Measurements from ENCODE around the gene ICAM2.

Gene ICAM2

DNA sequence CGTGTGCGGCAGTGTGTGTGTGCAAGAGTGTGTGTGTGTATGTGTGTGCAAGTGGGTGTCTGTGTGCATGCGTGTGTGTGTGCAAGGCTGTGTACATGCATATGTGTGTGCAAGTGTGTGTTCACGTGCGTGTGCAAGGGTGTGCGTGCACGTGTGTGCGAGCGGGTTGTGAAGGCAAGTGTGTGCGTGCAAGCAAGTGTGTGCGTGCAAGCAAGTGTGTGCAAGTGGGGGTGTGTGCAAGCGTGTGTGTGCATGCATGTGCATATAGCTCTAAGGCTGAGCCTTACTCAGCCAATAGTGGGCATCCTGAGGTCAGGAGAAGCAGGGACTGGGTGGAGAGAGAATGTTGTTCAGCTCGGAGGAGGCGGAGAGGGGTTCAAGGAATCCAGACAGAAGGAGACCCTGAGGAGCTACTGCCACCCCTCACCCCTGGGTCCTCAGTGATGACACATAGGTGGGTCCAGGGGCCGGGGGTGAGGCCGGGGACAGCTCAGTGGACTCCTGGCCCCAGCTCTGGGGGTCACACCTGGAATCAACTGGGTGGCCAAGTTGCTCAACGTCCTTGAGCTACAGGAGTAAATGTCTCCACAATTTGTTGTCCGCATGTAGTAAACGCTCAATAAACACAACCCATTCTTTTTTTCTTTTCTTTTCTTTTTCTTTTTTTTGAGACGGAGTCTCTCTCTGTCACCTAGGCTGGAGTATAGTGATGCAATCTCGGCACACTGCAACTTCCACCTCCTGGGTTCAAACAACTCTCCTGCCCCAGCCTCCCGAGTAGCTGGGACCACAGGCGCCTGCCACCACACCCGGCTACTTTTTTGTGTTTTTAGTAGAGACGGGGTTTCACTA is 20.5 kb downstream of the ICAM2 start:
- H2BK5ac ChIP-seq (ENCODE audit: low read depth, low read length, poor library complexity, severe bottlenecking) = no peak overlapping the region
- H3K4ac ChIP-seq (ENCODE audit: low read depth in 1 of 2, low read length in 2 of 2) = no peak overlapping the region
- no peak overlapping the region for H3K18ac ChIP-seq (ENCODE audit: low read depth in 1 of 2, low read length in 2 of 2)
- no peaks in the 10 kb centered on the region for H3K79me1 ChIP-seq (replicated peaks; ENCODE audit: low read length, poor library complexity, severe bottlenecking)
- peaks cover 12% of the 10 kb centered on the region for H3K4me1 ChIP-seq (ENCODE audit: control insufficient read depth, insufficient read depth, low read depth, low read length)
- no peak overlapping the region for H3K14ac ChIP-seq (ENCODE audit: low read length in 2 of 2)
- H3K4me3 ChIP-seq (ENCODE audit: insufficient read depth in 1 of 2, low read depth in 1 of 2, low read length in 2 of 2) = no peak overlapping the region
- H2BK120ac ChIP-seq (ENCODE audit: low read depth, low read length) = no peak overlapping the region
- H2BK15ac ChIP-seq (ENCODE audit: low read depth, poor library complexity, severe bottlenecking) = no peak overlapping the region
- peaks cover 38 to 46% of the 10 kb centered on the region in 2 experiments for H3K27me3 ChIP-seq (ENCODE audit: control insufficient read depth in 1 of 2, insufficient read depth in 1 of 2, low read length in 2 of 2)
- no peak overlapping the region for H2BK12ac ChIP-seq (ENCODE audit: low read length in 2 of 2)
- DNase-seq = no peak
- H3K4me2 ChIP-seq (ENCODE audit: low read length, poor library complexity, severe bottlenecking) = no peak overlapping the region
- peak overlapping the region; percentile 46 for H4K91ac ChIP-seq (ENCODE audit: low read length)
- H3K36me3 ChIP-seq (ENCODE audit: control insufficient read depth in 1 of 2, insufficient read depth in 2 of 2, low read depth in 1 of 2, low read length in 2 of 2) = no peaks in the 10 kb centered on the region
- H3K9ac ChIP-seq (ENCODE audit: low read length) = no peak overlapping the region
- no peak overlapping the region for H2AFZ ChIP-seq (ENCODE audit: low read depth, low read length)
- no peak overlapping the region for H3K23ac ChIP-seq (ENCODE audit: low read length in 2 of 2)
- H2AK5ac ChIP-seq (ENCODE audit: low read length, severe bottlenecking) = no peak overlapping the region
- no peak overlapping the region for H3K27ac ChIP-seq (ENCODE audit: low read length, poor library complexity, severe bottlenecking)
- 87% methylated on average over 25 of the region's 25 CpGs for WGBS
- H3K9me3 ChIP-seq (ENCODE audit: control insufficient read depth, low read length) = no peaks in the 10 kb centered on the region
- H4K8ac ChIP-seq (ENCODE audit: low read length) = no peak overlapping the region

DNA sequence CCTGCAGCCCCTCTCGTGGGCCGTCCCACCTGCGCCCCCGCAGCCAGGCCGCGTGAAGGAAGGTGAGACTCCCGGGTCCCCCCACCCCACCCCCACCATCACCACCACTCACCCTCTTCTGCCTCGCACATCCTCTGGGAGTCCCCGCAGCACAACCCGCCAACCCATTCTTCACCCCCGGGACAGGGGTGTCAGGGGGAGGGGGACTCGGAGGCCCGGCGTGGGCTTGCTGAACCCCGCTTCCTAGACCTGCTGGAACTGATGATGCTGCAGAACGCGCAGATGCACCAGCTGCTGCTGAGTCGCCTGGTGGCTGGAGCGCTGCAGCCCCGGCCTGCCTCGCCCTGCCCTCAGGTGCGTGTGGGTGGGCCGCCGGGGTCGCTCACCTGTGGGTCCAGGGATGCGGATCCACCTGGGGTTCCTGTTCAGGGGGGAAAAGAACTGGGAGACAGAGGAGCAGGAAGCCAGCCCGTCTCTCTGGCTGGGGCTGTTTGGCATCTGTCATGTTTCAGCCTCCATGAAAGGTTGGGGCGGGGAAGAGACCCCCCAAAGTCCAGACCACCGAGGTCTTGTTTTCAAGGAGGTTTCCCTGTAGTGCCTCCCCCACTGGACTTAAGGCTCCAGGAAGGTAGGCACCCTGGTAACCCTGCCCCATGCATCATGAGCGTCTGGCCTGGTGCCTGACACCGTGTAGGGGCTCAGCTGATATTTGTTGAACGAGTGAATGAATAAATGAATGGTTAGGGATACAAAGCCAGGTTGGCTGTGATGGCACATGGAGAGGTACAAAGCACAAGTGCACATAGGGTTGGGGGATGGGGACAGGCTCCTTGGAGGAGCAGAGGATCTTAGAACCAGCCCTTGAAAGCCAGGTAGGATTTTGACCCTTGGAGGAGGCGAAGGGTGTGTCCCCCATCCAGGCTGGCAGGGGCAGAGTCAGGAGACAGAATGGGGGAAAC is 21.4 kb downstream of the ICAM2 start:
- H4K8ac ChIP-seq (ENCODE audit: low read length) = peak overlapping the region; percentile 57
- H3K9ac ChIP-seq (ENCODE audit: low read length) = peak overlapping the region; percentile 79
- H2BK120ac ChIP-seq (ENCODE audit: low read depth, low read length) = no peak overlapping the region
- H2BK12ac ChIP-seq (ENCODE audit: low read length in 2 of 2) = no peak overlapping the region
- peaks cover 12% of the 10 kb centered on the region for H3K4me1 ChIP-seq (ENCODE audit: control insufficient read depth, insufficient read depth, low read depth, low read length)
- WGBS = 42% methylated on average over 27 of the region's 33 CpGs
- no peak overlapping the region for H2AK5ac ChIP-seq (ENCODE audit: low read length, severe bottlenecking)
- H3K27me3 ChIP-seq (ENCODE audit: control insufficient read depth in 1 of 2, insufficient read depth in 1 of 2, low read length in 2 of 2) = peaks cover 46 to 47% of the 10 kb centered on the region in 2 experiments
- no peaks in the 10 kb centered on the region for H3K36me3 ChIP-seq (ENCODE audit: control insufficient read depth in 1 of 2, insufficient read depth in 2 of 2, low read depth in 1 of 2, low read length in 2 of 2)
- H4K91ac ChIP-seq (ENCODE audit: low read length) = no peak overlapping the region
- H3K4ac ChIP-seq (ENCODE audit: low read depth in 1 of 2, low read length in 2 of 2) = peak overlapping the region in 1 of 2 experiments; percentile 20
- H3K18ac ChIP-seq (ENCODE audit: low read depth in 1 of 2, low read length in 2 of 2) = peak overlapping the region in 1 of 2 experiments; percentile 75
- no peak overlapping the region for H2BK15ac ChIP-seq (ENCODE audit: low read depth, poor library complexity, severe bottlenecking)
- H3K79me1 ChIP-seq (replicated peaks; ENCODE audit: low read length, poor library complexity, severe bottlenecking) = no peaks in the 10 kb centered on the region
- H2BK5ac ChIP-seq (ENCODE audit: low read depth, low read length, poor library complexity, severe bottlenecking) = no peak overlapping the region
- H2AFZ ChIP-seq (ENCODE audit: low read depth, low read length) = no peak overlapping the region
- H3K27ac ChIP-seq (ENCODE audit: low read length, poor library complexity, severe bottlenecking) = no peak overlapping the region
- peak overlapping the region; percentile 63 for H3K4me2 ChIP-seq (ENCODE audit: low read length, poor library complexity, severe bottlenecking)
- peak overlapping the region; percentile 60 to 86 for H3K4me3 ChIP-seq (ENCODE audit: insufficient read depth in 1 of 2, low read depth in 1 of 2, low read length in 2 of 2)
- H3K9me3 ChIP-seq (ENCODE audit: control insufficient read depth, low read length) = no peaks in the 10 kb centered on the region
- DNase-seq = no peak
- H3K14ac ChIP-seq (ENCODE audit: low read length in 2 of 2) = no peak overlapping the region
- no peak overlapping the region for H3K23ac ChIP-seq (ENCODE audit: low read length in 2 of 2)

DNA sequence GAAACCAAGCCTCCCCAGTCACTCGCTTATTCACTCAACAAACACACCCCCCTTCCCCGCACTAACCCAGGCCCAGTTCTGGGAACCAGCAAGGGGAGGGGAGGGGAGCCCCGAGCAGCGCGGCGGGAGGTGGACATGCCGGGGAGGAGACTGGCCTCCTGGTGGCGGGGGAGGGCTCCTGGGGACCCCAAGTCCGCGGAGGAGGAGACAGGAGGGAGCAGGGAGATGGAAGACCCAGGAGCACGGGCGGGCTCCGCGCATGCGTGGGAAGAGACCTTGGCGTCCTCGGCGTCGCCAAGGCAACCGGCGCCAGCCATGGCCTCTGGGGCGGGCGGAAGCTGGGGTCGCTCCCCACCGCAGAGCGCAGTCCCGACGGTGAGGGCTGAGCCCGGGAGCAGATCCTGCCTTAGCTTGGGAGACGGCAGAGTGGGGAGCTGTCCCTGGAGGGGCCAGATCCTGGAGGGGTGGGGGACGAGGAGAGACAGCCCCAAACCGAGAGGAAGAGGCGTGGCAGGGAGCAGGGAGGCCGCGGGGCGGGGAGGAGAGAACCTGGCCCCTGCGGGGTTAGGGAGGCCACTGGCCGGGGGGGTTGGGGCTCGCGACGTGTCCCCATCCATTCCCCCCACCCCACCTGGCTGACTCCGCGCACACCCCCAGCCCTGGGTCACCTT is 22.2 kb downstream of the ICAM2 start, which contains the start of gene PRR29:
Gene PRR29 (plus strand): TSS at position 302 of the 671 bp plus-strand sequence. CDS start 14 bp downstream, at position 316.
- H3K4me2 ChIP-seq (ENCODE audit: low read length, poor library complexity, severe bottlenecking) = peak within 1 kb of the TSS; percentile 63

More for the DNA sequence above, 22.2 kb downstream of the ICAM2 start, which contains the start of gene PRR29:
- Histone ChIP-seq H2BK5ac (ENCODE audit: low read depth, low read length, poor library complexity, severe bottlenecking) (no peak within 1 kb of the TSS), H3K18ac (ENCODE audit: low read depth in 1 of 2, low read length in 2 of 2) (peak within 1 kb of the TSS; percentile 4 to 75), H3K4ac (ENCODE audit: low read depth in 1 of 2, low read length in 2 of 2) (peak within 1 kb of the TSS in 1 of 2 experiments; percentile 20), H3K14ac (ENCODE audit: low read length in 2 of 2) (no peak within 1 kb of the TSS), H2AK5ac (ENCODE audit: low read length, severe bottlenecking) (no peak within 1 kb of the TSS), H3K23ac (ENCODE audit: low read length in 2 of 2) (no peak within 1 kb of the TSS), H2BK15ac (ENCODE audit: low read depth, poor library complexity, severe bottlenecking) (no peak within 1 kb of the TSS), H4K8ac (ENCODE audit: low read length) (peak within 1 kb of the TSS; percentile 57), H2BK12ac (ENCODE audit: low read length in 2 of 2) (peak within 1 kb of the TSS in 1 of 2 experiments; percentile 29), H3K9me3 (ENCODE audit: control insufficient read depth, low read length) (no peaks in the 10 kb centered on the region), H2BK120ac (ENCODE audit: low read depth, low read length) (no peak within 1 kb of the TSS), H3K27ac (ENCODE audit: low read length, poor library complexity, severe bottlenecking) (no peak within 1 kb of the TSS), H3K36me3 (ENCODE audit: control insufficient read depth in 1 of 2, insufficient read depth in 2 of 2, low read depth in 1 of 2, low read length in 2 of 2) (no peaks in the 10 kb centered on the region), H3K27me3 (ENCODE audit: control insufficient read depth in 1 of 2, insufficient read depth in 1 of 2, low read length in 2 of 2) (peaks cover 47 to 53% of the 10 kb centered on the region in 2 experiments), H2AFZ (ENCODE audit: low read depth, low read length) (peak within 1 kb of the TSS; percentile 91), H3K4me3 (ENCODE audit: insufficient read depth in 1 of 2, low read depth in 1 of 2, low read length in 2 of 2) (peak within 1 kb of the TSS; percentile 60 to 86), H3K4me1 (ENCODE audit: control insufficient read depth, insufficient read depth, low read depth, low read length) (peaks cover 12% of the 10 kb centered on the region), H3K9ac (ENCODE audit: low read length) (peak within 1 kb of the TSS; percentile 79), H3K79me1 (replicated peaks; ENCODE audit: low read length, poor library complexity, severe bottlenecking) (no peaks in the 10 kb centered on the region), H4K91ac (ENCODE audit: low read length) (no peak within 1 kb of the TSS)
- peak; percentile 74 for DNase-seq
- WGBS = 1% methylated on average over 32 of the region's 43 CpGs

All from mesenchymal stem cell (in vitro differentiated cells and primary cell).